Measurements from ENCODE around the gene FBXW2. TPM values are rescaled to one million over a fixed set of nuclear protein-coding genes. Genes with fewer than 3 reads are reported as not detected.

FBXW2 gene
- polyA plus RNA-seq, 1 of the 3 experiments (the other 2 are of a cell fraction) = 40.1 TPM

DNA sequence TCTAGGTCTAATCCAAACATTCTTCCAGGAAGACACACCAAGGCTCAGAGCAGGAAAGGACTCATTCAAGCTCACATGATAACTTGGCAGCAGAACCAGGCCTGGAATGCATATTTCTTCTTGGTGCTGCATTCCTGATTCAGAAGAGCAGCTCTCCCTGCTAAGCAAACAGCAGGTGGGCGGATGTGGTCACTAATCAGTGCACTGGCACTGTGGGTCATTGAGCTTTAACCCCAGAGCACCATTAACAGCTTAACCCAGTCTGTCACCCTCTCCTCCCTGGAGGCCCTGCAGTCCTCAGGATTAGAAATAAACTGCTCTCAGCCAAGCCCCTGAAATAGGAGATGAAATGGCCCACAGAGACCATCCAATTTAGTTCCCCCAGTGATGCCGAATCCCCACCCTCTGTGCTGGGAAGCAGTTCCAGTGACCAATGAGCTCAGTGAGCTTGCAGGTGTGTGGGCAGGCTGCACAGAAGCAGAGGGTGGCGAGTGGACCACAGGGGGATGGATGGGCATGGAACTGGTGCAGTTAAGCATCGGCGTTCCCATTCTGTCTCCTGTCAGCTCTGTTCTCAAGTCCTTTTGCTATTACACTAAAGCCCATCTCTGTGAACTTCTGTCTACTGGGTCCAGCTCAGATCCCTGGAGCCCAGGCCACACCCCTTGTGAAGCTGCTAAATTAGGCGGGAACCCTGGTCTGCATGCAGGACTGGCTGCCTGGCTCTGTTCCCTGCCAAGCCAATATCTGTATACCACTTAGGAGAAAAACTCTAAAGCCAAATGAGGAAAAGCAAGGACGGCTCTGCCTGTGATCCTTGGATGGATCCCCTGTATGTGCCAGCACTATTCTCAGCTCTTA, 62.3 kb downstream of the FBXW2 start:
- H3K27ac ChIP-seq (ENCODE audit: low read depth in 2 of 2, low read length in 1 of 2) = no peak overlapping the region

DNA sequence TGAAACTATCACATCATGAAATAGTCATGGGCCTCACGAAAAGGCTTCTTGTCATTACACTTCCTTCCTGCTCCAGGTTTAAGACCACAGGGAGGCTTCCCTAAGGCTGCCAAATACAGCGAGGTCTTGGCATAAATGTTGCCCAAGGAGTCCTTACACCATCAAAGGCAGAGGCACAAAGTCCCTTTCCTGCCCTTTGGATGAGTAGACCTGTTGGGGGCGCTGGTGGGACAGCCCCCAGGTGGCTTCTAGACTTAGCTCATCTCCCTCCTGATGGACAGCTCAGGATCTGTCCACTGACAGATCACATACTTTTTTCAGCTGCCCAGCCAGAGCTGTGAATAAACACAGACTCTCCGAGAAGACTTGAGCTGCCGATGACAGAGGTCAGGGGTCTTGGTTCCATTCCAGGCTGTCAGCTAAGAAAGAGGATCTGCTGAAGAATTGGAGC, 63.4 kb downstream of the FBXW2 start:
- Histone ChIP-seq H3K4me2 (no peak overlapping the region), H3K27me3 (ENCODE audit: insufficient read depth) (no peaks in the 10 kb centered on the region), H3K36me3 (replicated peaks in 1 of 2; ENCODE audit: control insufficient read depth in 1 of 2, insufficient read depth in 2 of 2, low read length in 1 of 2) (no peaks in the 10 kb centered on the region), H3K9ac (no peak overlapping the region), H3K4me1 (ENCODE audit: control insufficient read depth in 1 of 2, insufficient read depth in 2 of 2, low read depth in 1 of 2, low read length in 1 of 2) (peaks cover 0 to 8% of the 10 kb centered on the region in 2 experiments; a peak in 1 of 4 replicates), H3K4me3 (ENCODE audit: low read depth in 2 of 2, low read length in 1 of 2) (no peak overlapping the region), H3K27ac (ENCODE audit: low read depth in 2 of 2, low read length in 1 of 2) (no peak overlapping the region), H3K9me2 (no peaks in the 10 kb centered on the region), H3K79me2 (ENCODE audit: insufficient read depth) (no peaks in the 10 kb centered on the region), H2AFZ (ENCODE audit: low read depth) (no peak overlapping the region), H3K9me3 (no peaks in the 10 kb centered on the region), H4K20me1 (ENCODE audit: insufficient read depth) (no peaks in the 10 kb centered on the region), H3F3A (replicated peaks; ENCODE audit: insufficient read depth) (no peaks in the 10 kb centered on the region)
- ChIA-PET CTCF (interaction anchor here (1.1 to 2.8 kb wide), 3 partner anchors 13 to 117 kb away, joined by 4 to 10 read pairs (median 5); no protein-coding TSS in a partner anchor), POLR2A (interaction anchor here (1.1 to 2.7 kb wide), 2 partner anchors 15 to 113 kb away, joined by 3 to 15 read pairs; partner anchors contain the start of genes MEGF9 and PSMD5)
- no peak for DNase-seq
- WGBS (ENCODE audit: low lambda C conversion rate) = 87% methylated on average over 5 of the region's 5 CpGs
- TF ChIP-seq SIN3A (IDR thresholded peaks at IDR 0.05; ENCODE audit: borderline replicate concordance, low read depth, low read length) (no peak), RCOR1 (IDR thresholded peaks at IDR 0.05; ENCODE audit: low read length) (no peak), FOXJ3 (CRISPR knock-in tag; IDR thresholded peaks at IDR 0.05) (no peak)
- TF ChIP-seq, protein P1, sequence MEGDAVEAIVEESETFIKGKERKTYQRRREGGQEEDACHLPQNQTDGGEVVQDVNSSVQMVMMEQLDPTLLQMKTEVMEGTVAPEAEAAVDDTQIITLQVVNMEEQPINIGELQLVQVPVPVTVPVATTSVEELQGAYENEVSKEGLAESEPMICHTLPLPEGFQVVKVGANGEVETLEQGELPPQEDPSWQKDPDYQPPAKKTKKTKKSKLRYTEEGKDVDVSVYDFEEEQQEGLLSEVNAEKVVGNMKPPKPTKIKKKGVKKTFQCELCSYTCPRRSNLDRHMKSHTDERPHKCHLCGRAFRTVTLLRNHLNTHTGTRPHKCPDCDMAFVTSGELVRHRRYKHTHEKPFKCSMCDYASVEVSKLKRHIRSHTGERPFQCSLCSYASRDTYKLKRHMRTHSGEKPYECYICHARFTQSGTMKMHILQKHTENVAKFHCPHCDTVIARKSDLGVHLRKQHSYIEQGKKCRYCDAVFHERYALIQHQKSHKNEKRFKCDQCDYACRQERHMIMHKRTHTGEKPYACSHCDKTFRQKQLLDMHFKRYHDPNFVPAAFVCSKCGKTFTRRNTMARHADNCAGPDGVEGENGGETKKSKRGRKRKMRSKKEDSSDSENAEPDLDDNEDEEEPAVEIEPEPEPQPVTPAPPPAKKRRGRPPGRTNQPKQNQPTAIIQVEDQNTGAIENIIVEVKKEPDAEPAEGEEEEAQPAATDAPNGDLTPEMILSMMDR (IDR thresholded peaks at IDR 0.05) = peak; percentile 28; the same call in 1 of the 2 replicates

More for the DNA sequence above, 62.3 kb downstream of the FBXW2 start:
- no peak for TF ChIP-seq RFX5 (IDR thresholded peaks at IDR 0.05; ENCODE audit: low read length)
- TF ChIP-seq ELF1 (IDR thresholded peaks at IDR 0.05) = no peak
- TF ChIP-seq, protein P2, sequence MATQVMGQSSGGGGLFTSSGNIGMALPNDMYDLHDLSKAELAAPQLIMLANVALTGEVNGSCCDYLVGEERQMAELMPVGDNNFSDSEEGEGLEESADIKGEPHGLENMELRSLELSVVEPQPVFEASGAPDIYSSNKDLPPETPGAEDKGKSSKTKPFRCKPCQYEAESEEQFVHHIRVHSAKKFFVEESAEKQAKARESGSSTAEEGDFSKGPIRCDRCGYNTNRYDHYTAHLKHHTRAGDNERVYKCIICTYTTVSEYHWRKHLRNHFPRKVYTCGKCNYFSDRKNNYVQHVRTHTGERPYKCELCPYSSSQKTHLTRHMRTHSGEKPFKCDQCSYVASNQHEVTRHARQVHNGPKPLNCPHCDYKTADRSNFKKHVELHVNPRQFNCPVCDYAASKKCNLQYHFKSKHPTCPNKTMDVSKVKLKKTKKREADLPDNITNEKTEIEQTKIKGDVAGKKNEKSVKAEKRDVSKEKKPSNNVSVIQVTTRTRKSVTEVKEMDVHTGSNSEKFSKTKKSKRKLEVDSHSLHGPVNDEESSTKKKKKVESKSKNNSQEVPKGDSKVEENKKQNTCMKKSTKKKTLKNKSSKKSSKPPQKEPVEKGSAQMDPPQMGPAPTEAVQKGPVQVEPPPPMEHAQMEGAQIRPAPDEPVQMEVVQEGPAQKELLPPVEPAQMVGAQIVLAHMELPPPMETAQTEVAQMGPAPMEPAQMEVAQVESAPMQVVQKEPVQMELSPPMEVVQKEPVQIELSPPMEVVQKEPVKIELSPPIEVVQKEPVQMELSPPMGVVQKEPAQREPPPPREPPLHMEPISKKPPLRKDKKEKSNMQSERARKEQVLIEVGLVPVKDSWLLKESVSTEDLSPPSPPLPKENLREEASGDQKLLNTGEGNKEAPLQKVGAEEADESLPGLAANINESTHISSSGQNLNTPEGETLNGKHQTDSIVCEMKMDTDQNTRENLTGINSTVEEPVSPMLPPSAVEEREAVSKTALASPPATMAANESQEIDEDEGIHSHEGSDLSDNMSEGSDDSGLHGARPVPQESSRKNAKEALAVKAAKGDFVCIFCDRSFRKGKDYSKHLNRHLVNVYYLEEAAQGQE (IDR thresholded peaks at IDR 0.05; ENCODE audit: low read depth, low read length) = no peak
- TF ChIP-seq NFIC (IDR thresholded peaks at IDR 0.05; ENCODE audit: borderline replicate concordance) = peak; percentile 58; the same call in 1 of the 2 replicates
- TF ChIP-seq TCF12 (IDR thresholded peaks at IDR 0.05) = peak; percentile 23; the same call in 1 of the 2 replicates
- no peak for TF ChIP-seq POLR2AphosphoS5 (IDR thresholded peaks at IDR 0.05; ENCODE audit: low read depth, low read length)
- H3K27me3 ChIP-seq (ENCODE audit: insufficient read depth) = no peaks in the 10 kb centered on the region
- no peaks in the 10 kb centered on the region for H3K36me3 ChIP-seq (replicated peaks in 1 of 2; ENCODE audit: control insufficient read depth in 1 of 2, insufficient read depth in 2 of 2, low read length in 1 of 2)
- H3K9me2 ChIP-seq = no peaks in the 10 kb centered on the region
- no peak overlapping the region for H2AFZ ChIP-seq (ENCODE audit: low read depth)
- no peaks in the 10 kb centered on the region for H4K20me1 ChIP-seq (ENCODE audit: insufficient read depth)
- H3K9ac ChIP-seq = no peak overlapping the region
- H3F3A ChIP-seq (replicated peaks; ENCODE audit: insufficient read depth) = no peaks in the 10 kb centered on the region
- H3K79me2 ChIP-seq (ENCODE audit: insufficient read depth) = no peaks in the 10 kb centered on the region
- no peak for DNase-seq
- no peaks in the 10 kb centered on the region for H3K9me3 ChIP-seq
- peaks cover 0 to 14% of the 10 kb centered on the region in 2 experiments; a peak in 1 of 4 replicates for H3K4me1 ChIP-seq (ENCODE audit: control insufficient read depth in 1 of 2, insufficient read depth in 2 of 2, low read depth in 1 of 2, low read length in 1 of 2)
- no peak overlapping the region for H3K4me3 ChIP-seq (ENCODE audit: low read depth in 2 of 2, low read length in 1 of 2)
- ChIA-PET CTCF (interaction anchor here (1.1 to 2.8 kb wide), 6 partner anchors 12 to 268 kb away, joined by 3 to 10 read pairs (median 5); no protein-coding TSS in a partner anchor), POLR2A (interaction anchor here (1.1 to 2.7 kb wide), 2 partner anchors 16 to 112 kb away, joined by 3 to 15 read pairs; partner anchors contain the start of genes MEGF9 and PSMD5)
- no peak overlapping the region for H3K4me2 ChIP-seq
- WGBS (ENCODE audit: low lambda C conversion rate) = 94% methylated on average over 7 of the region's 7 CpGs
